Adrenal gland (tissue), 19 donors: ENCODE measurements around the gene C1QTNF8. TPM values are rescaled to one million over a fixed set of nuclear protein-coding genes. Genes with fewer than 3 reads are reported as not detected.

ENCODE experiments used
- DNase-seq, 7 donors: peaks; one replicate each; pipeline ENCODE4 v3.0.0-alpha.2; 2019 to 2020
- H3K27ac ChIP-seq, 5 donors: fragments of 200-600 bp; sonication (generic) in 4 of 5; 1 replicate in 3 of 5; 2 replicates in 2 of 5; pipeline versions ENCODE4 v1.5.1 to v1.8.0; 2016 to 2020; ENCODE audit warnings: mild to moderate bottlenecking in 1 of 5
- H3K27me3 ChIP-seq: fragments of 200-600 bp; 2 replicates; pipeline ENCODE4 v1.8.0; 2021
- H3K36me3 ChIP-seq, 2 donors: fragments of 200-600 bp; replicated peaks in 1 of 2; 1 replicate in 1 of 2; 2 replicates in 1 of 2; pipeline versions ENCODE4 v1.5.1 to v1.8.0; 2018 to 2022
- H3K4me1 ChIP-seq, 2 donors: fragments of 200-600 bp; replicated peaks in 1 of 2; 1 replicate in 1 of 2; 2 replicates in 1 of 2; pipeline versions ENCODE4 v1.5.1 to v1.8.0; 2018 to 2021
- H3K4me3 ChIP-seq, 4 donors: fragments of 200-600 bp; sonication (generic) in 3 of 4; one replicate each; pipeline ENCODE4 v1.5.1; 2016 to 2018
- H3K9me3 ChIP-seq, 3 donors: fragments of 200-600 bp; sonication (generic) in 1 of 3; replicated peaks in 1 of 3; 1 replicate in 2 of 3; 2 replicates in 1 of 3; pipeline versions ENCODE4 v1.5.1 to v1.8.0; 2016 to 2021
- POLR2A ChIP-seq, 2 donors: fragments of 450-650 bp; IDR thresholded peaks; one replicate each; pipeline ENCODE4 v1.6.1; 2017; ENCODE audit warnings: antibody characterized with exemption in 2 of 2, mild to moderate bottlenecking in 2 of 2, moderate library complexity in 1 of 2
- WGBS, 4 donors: extraction: QIAGEN DNeasy Blood & Tissue Kit in 2 of 4; methylation state at CpG; one replicate each; pipeline versions ENCODE4 v1.1.5 to v1.1.7; 2013 to 2017; 5-methylcytosine and 5-hydroxymethylcytosine counted together
- intact Hi-C, 2 donors: fragments of 100-400 bp; cut with DNase I; formaldehyde crosslinking; loops; one replicate each; pipeline versions ENCODE4 v1.14.1 to v1.15.0; 2022 to 2023
- long read RNA-seq, 10 donors: library from polyadenylated mRNA in 3 of 10; unstranded in 2 of 10; stranded (forward) in 1 of 10; transcript quantifications; one replicate each; pipeline ENCODE4 v2.0.0 and lab custom pipeline, GENCODE V29; 2021 to 2026
- polyA plus RNA-seq, 3 donors: library from polyadenylated mRNA; stranded (reverse); fragments of 200-250 nt in 2 of 3; fragments of 350-450 nt in 1 of 3; fragmentation: Illumina TruSeq in 1 of 3; extraction: RNeasy Lipid Tissue Mini Kit (QIAGEN cat#74804) in 1 of 3; gene quantifications; one replicate each; pipeline ENCODE4 v1.2.3, GENCODE V29; 2013 to 2014
- total RNA-seq, 9 donors: library from RNA; depleted of rRNA in 4 of 9; stranded (reverse); fragments of >200 nt in 4 of 9; fragments of 120-200 nt in 1 of 9; fragmentation: NEBNext Ultra II Directional in 1 of 9; extraction: Animal tissue kit (Norgen Biotek cat#: 25700) in 1 of 9; gene quantifications; one replicate each; pipeline versions ENCODE4 v1.1.0 to v1.2.4, GENCODE V29; 2013 to 2023
- TF ChIP-seq, protein P1 (sequence below), 6 experiments: fragments of 450-650 bp in 4 of 6; fragments of 200-600 bp in 2 of 6; sonication (generic) in 1 of 6; IDR thresholded peaks; 1 replicate in 5 of 6; 2 replicates in 1 of 6; pipeline versions ENCODE4 v1.5.1 to v1.8.0; 2016 to 2021; ENCODE audit warnings: antibody characterized with exemption in 6 of 6, mild to moderate bottlenecking in 2 of 6, moderate library complexity in 1 of 6
- donor health status: healthy with polysubstance abuse.
- donor health status: Bipolar disorder and iron deficiency.
- donor health status: DM: yes; HTN: yes; CAD: no.
- donor health status: DM: no; HTN: no; CAD: no.
- donor health status: DM: no; HTN: no; CAD: no.
- donor health status: DM: yes; HTN: yes; CAD: no.

Gene C1QTNF8, protein sequence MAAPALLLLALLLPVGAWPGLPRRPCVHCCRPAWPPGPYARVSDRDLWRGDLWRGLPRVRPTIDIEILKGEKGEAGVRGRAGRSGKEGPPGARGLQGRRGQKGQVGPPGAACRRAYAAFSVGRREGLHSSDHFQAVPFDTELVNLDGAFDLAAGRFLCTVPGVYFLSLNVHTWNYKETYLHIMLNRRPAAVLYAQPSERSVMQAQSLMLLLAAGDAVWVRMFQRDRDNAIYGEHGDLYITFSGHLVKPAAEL
- under 1 TPM in 2 of 9 donors, not detected in 7; 0.14 to 0.19 TPM for total RNA-seq
- polyA plus RNA-seq, result under 1 TPM in 2 of 3 donors, not detected in 1; 0.30 to 0.64 TPM
- long read RNA-seq, donor 1, result 0 reads
- long read RNA-seq, donor 2, result 0 reads
- long read RNA-seq, donor 3, result 0 reads
- long read RNA-seq, donor 4, result 0 reads
- long read RNA-seq, donor 5, result 0 reads
- long read RNA-seq, donor 6, result 0 reads
- long read RNA-seq, donor 7, result 0 reads
- long read RNA-seq, donor 8, result 0 reads
- long read RNA-seq, donor 9, result 0 reads
- long read RNA-seq, donor 10, result 0 reads

DNA sequence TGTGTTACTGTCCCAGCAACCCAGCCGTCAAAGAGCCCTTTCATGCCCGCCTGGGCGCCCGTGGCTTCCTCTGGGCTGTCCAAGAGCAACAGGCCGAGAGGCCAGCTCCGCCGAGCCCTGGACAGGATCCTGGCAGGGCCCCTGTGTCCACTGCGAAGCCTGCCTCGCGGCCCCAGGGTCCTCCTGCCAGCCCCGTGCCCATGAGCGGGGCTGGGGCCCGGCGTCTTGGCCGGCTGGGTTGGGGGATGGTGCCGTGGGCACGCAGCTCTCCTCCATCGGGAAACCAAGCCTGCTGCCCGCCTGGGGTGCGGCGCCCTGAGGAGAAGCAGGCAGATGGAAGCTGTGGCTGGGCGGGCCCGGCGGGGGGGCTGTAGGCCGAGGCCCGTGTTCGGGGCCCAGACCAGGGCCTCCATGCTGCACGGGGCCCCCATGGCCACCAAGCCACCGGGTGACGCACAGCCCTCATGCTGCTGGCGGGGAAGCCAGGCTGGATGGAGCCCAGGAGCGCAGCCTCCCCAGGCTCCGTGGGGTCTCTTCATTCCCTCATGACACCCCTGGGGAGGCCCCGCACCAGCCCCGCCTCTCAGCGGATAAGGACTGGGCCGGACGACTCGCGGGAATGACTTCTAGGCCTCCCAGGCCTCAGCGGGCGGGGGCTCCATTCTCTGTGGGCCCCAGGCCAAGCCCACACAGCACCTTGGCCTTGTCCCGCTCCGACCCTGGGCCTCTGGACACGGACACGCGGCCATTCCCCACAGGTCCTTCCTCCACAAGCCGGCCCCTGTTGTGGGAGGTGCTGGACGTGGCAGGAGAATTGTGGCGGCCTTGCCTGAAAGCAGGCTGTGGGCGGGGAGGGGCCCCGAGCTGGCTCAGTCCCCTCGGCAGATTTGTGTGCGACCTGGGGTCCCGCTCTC lies at the start of gene C1QTNF8:
Gene C1QTNF8, minus strand, starts transcription at position 76 of the 914 bp plus-strand sequence. CDS start 1,322 bp downstream, outside the sequence.
- no peaks in the 10 kb centered on the region for H3K36me3 ChIP-seq
- 36 to 72% (median 70%) methylated on average over 13 to 55 of the region's 55 CpGs; no CpG with 5 or more reads in 1 of the 4 donors for WGBS, 4 donors
- no peak within 1 kb of the TSS for H3K4me3 ChIP-seq
- no peaks in the 10 kb centered on the region for H3K27me3 ChIP-seq
- H3K4me1 ChIP-seq, result peaks cover 0 to 10% of the 10 kb centered on the region in 2 donors
- no peaks in the 10 kb centered on the region for H3K9me3 ChIP-seq
- intact Hi-C loops, result loop anchor here in 1 of 2 donors (5.0 kb wide), 1 partner anchor 279 kb away; no protein-coding TSS in a partner anchor
- TF ChIP-seq POLR2A (IDR thresholded peaks at IDR 0.05), result no peak
- TF ChIP-seq, protein P1, sequence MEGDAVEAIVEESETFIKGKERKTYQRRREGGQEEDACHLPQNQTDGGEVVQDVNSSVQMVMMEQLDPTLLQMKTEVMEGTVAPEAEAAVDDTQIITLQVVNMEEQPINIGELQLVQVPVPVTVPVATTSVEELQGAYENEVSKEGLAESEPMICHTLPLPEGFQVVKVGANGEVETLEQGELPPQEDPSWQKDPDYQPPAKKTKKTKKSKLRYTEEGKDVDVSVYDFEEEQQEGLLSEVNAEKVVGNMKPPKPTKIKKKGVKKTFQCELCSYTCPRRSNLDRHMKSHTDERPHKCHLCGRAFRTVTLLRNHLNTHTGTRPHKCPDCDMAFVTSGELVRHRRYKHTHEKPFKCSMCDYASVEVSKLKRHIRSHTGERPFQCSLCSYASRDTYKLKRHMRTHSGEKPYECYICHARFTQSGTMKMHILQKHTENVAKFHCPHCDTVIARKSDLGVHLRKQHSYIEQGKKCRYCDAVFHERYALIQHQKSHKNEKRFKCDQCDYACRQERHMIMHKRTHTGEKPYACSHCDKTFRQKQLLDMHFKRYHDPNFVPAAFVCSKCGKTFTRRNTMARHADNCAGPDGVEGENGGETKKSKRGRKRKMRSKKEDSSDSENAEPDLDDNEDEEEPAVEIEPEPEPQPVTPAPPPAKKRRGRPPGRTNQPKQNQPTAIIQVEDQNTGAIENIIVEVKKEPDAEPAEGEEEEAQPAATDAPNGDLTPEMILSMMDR (IDR thresholded peaks at IDR 0.05), result no peak
- no peak for DNase-seq
- H3K27ac ChIP-seq, result peak within 1 kb of the TSS in 1 of 5 donors; percentile 41

DNA sequence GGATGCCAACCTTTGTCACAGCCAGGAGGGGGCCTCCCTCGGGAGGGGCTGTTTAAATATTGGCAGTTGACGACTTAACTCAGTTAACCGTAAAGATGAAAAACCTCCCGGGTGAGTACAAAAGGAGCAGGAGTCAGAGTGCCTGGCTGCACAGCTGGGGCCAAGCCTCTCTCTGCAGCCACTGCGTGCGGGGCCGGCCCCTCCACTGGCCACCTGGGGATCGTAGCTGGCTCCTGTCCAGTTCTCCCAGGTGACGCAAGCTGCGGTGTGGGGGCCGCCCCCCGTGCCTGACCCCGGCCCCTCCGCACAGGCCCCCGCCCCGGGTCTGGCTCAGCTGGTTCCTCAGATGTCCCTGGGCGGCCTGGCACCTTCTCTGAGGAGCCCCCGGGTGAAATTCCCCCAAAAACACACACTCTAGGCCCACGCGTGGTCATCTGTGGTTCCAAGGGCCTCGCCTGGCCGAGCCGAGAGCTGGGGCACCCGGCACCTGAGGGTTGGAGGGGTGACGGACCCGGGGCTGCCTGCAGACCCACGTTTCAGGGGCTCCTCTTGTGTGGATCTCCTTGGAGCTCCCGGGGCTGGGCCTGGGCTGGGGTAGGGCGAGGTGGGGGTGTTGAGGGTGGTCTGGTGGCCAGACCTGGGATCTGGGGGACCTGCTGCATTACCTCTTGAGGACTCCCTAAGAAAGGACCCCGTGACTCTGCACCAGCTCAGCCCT lies 49.5 kb upstream of the C1QTNF8 start:
- 73 to 83% (median 76%) methylated on average over 13 to 30 of the region's 30 CpGs for WGBS, 4 donors
- no peaks in the 10 kb centered on the region for H3K4me1 ChIP-seq
- no peaks in the 10 kb centered on the region for H3K27me3 ChIP-seq
- TF ChIP-seq, protein P1 (IDR thresholded peaks at IDR 0.05), result no peak
- no peak for TF ChIP-seq POLR2A (IDR thresholded peaks at IDR 0.05)
- no peaks in the 10 kb centered on the region for H3K36me3 ChIP-seq
- no peak overlapping the region for H3K27ac ChIP-seq
- H3K4me3 ChIP-seq, result no peak overlapping the region
- no peaks in the 10 kb centered on the region for H3K9me3 ChIP-seq
- no peak for DNase-seq
- intact Hi-C loops, result no loop called here

DNA sequence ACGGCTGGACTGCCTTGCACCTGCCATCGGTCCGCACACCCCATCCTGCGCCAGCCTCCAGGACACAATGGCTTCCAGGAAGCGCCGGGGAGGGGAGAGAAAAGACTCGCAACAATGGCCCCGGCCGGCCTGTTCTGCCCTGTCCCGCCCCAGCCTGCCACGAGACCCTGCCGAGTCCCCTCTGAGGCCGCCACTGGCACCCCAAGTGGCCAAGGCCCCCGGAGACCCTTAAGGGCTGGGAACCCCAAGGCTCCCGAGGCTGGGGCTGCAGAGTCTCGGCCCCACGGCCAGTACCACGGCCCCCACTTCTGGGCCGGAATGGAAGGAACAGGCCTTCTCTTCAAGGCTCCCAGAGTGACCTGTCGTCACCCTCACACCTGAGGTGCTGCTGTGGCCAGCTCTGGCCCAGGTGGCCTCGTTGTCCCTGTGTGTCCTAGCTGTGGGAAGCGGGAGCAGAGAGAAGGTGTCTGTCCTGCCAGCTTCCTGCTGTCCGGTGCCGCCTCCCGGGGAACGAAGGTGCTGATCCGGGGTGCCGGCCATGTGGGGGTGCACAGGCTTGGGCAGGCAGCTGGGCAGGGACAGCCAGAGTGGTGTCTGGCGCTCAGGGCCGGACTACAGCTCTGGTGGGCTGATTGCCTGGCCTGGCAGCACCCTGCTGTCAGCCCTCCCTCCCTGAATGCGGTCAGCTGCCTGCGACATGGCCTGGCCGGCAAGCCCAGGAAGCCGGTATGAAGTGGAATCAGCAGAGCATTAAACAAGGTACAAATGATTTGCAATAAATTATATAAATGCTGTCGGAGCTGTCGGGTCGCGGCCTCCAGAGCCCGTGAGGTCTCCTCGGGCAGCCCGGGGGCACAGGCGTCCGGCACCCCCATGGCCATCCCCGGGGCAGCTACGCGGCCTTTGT lies 48.7 kb upstream of the C1QTNF8 start:
- Histone ChIP-seq H3K27ac (no peak overlapping the region), H3K4me3 (no peak overlapping the region), H3K27me3 (no peaks in the 10 kb centered on the region), H3K4me1 (no peaks in the 10 kb centered on the region), H3K9me3 (no peaks in the 10 kb centered on the region), H3K36me3 (no peaks in the 10 kb centered on the region)
- TF ChIP-seq, protein P1 (IDR thresholded peaks at IDR 0.05), result no peak
- no peak for TF ChIP-seq POLR2A (IDR thresholded peaks at IDR 0.05)
- intact Hi-C loops, result no loop called here
- 84 to 87% (median 85%) methylated on average over 25 to 46 of the region's 46 CpGs for WGBS, 4 donors
- no peak for DNase-seq
